22Rv1 (cell line): ENCODE measurements around the gene NINL.

Experiments
- CTCF ChIP-seq: fragments of 450-650 bp; IDR thresholded peaks from 2 replicates; pipeline ENCODE4 v1.5.1; 2017; ENCODE audit warnings: mild to moderate bottlenecking
- ZFX ChIP-seq: fragments of 450-650 bp; IDR thresholded peaks from 2 replicates; pipeline ENCODE4 v1.6.1; 2017; ENCODE audit warnings: antibody characterized with exemption, borderline replicate concordance

GRCh38 chr20:25546048-25546447 lies 39.3 kb downstream of the NINL start:
- no peak for TF ChIP-seq CTCF
- TF ChIP-seq ZFX, result no peak
